GM12878 (cell line): ENCODE results near the gene ATP5F1A. TPM values are rescaled to one million over a fixed set of nuclear protein-coding genes. Genes with fewer than 3 reads are reported as not detected.

ENCODE experiments used
- ATAC-seq: fragments of 200-7000 bp; cut with Tn5 transposase; 3 replicates; pipeline ENCODE4 v1.9.1; 2020; ENCODE audit warnings: mild to moderate bottlenecking, moderate library complexity
- BruUV-seq: library from RNA; stranded (reverse); fragments of 400-500 nt; replicated peaks from 2 replicates; lab custom pipeline; 2021; lab: Mats Ljungman, UMichigan
- CTCF ChIA-PET: fragments of 300-600 bp; sonication (Branson Sonifier 250); formaldehyde crosslinking; extraction: SDS; loops from one replicate; lab custom pipeline; 2021; ENCODE audit warnings: inconsistent platforms; lab: Yijun Ruan, JAX
- POLR2A ChIA-PET: fragments of 350-600 bp; formaldehyde crosslinking; extraction: SDS; loops from one replicate; lab custom pipeline; 2021; ENCODE audit warnings: inconsistent platforms; lab: Charles Lee
- RAD21 ChIA-PET: fragments of 300-600 bp; sonication (Branson Sonifier 250); formaldehyde crosslinking; loops from one replicate; lab custom pipeline; 2023; ENCODE audit warnings: antibody characterized with exemption; ENCODE audit not compliant: unreplicated experiment; lab: Charles Lee
- SMC1A ChIA-PET: fragments of 300-600 bp; sonication (Branson Sonifier 250); formaldehyde crosslinking; loops from one replicate; lab custom pipeline; 2023; ENCODE audit not compliant: unreplicated experiment, uncharacterized antibody; lab: Charles Lee
- DNase-seq: peaks from one replicate; pipeline ENCODE4 v3.0.0-alpha.2; 2011; ENCODE audit warnings: low read depth, low spot score
- FAIRE-seq: peaks from 3 replicates; lab custom pipeline; 2011; peaks lifted over from hg19 to GRCh38; lab: Jason Lieb, UNC
- H2AFZ ChIP-seq: 2 replicates; pipeline ENCODE4 v1.6.0; 2011; ENCODE audit warnings: low read depth, low read length, control low read depth; ENCODE audit not compliant: control insufficient read depth
- H3K27ac ChIP-seq: 2 replicates; pipeline ENCODE4 v1.5.1; 2011; ENCODE audit warnings: control low read depth; ENCODE audit not compliant: control insufficient read depth, insufficient read depth
- H3K27me3 ChIP-seq, 2 experiments: replicated peaks in 1 of 2; 2 replicates each; pipeline versions ENCODE4 v1.6.0 to v1.6.1; 2011; ENCODE audit warnings: low read length in 1 of 2; ENCODE audit not compliant: control insufficient read depth in 2 of 2, insufficient read depth in 2 of 2
- H3K36me3 ChIP-seq, 2 experiments: 2 replicates each; pipeline ENCODE4 v1.5.1; 2011; ENCODE audit warnings: low read length in 1 of 2; ENCODE audit not compliant: control insufficient read depth in 2 of 2, insufficient read depth in 2 of 2
- H3K4me1 ChIP-seq: 2 replicates; pipeline ENCODE4 v1.6.1; 2011; ENCODE audit warnings: mild to moderate bottlenecking, low read length, moderate library complexity, mixed read lengths; ENCODE audit not compliant: control insufficient read depth, insufficient read depth
- H3K4me2 ChIP-seq: 2 replicates; pipeline ENCODE4 v1.6.0; 2011; ENCODE audit warnings: control low read depth; ENCODE audit not compliant: control insufficient read depth, insufficient read depth
- H3K4me3 ChIP-seq: fragments of 200-600 bp; sonication (generic); 2 replicates; pipeline ENCODE4 v1.5.1; 2016
- H3K79me2 ChIP-seq: 2 replicates; pipeline ENCODE4 v1.6.0; 2011; ENCODE audit warnings: low read length; ENCODE audit not compliant: control insufficient read depth, insufficient read depth
- H3K9ac ChIP-seq: 2 replicates; pipeline ENCODE4 v1.8.0; 2011; ENCODE audit warnings: low read length, control low read depth, mixed read lengths; ENCODE audit not compliant: control insufficient read depth, insufficient read depth
- H3K9me3 ChIP-seq: replicated peaks from 3 replicates; pipeline ENCODE4 v1.5.1; 2011; ENCODE audit warnings: mild to moderate bottlenecking, low read length; ENCODE audit not compliant: control insufficient read depth, insufficient read depth
- H4K20me1 ChIP-seq: 2 replicates; pipeline ENCODE4 v1.6.0; 2011; ENCODE audit not compliant: control insufficient read depth, insufficient read depth
- BHLHE40 ChIP-seq, 2 experiments: fragments of 450-650 bp in 1 of 2; IDR thresholded peaks; 2 replicates each; pipeline ENCODE4 v1.6.1; 2011 to 2017; ENCODE audit warnings: low read depth in 2 of 2, borderline replicate concordance in 1 of 2, improper control_type of control experiment in 1 of 2, low read length in 1 of 2, mild to moderate bottlenecking in 1 of 2
- NBN ChIP-seq: fragments of 450-650 bp; IDR thresholded peaks from 2 replicates; pipeline ENCODE4 v1.6.1; 2016
- POLR2A ChIP-seq: IDR thresholded peaks from 2 replicates; pipeline ENCODE4 v1.6.1; 2011; ENCODE audit warnings: low read depth, mild to moderate bottlenecking, low read length
- POLR2AphosphoS5 ChIP-seq: IDR thresholded peaks from 2 replicates; pipeline ENCODE4 v1.6.1; 2011; ENCODE audit warnings: mild to moderate bottlenecking, low read length, inconsistent platforms
- ZNF384 ChIP-seq: IDR thresholded peaks from 2 replicates; pipeline ENCODE4 v1.6.1; 2012; ENCODE audit warnings: low read depth, mild to moderate bottlenecking, low read length, improper control_type of control experiment, borderline replicate concordance
- WGBS: methylation state at CpG from one replicate; pipeline ENCODE4 v1.1.6; 2016; ENCODE audit warnings: low lambda C conversion rate; ENCODE audit not compliant: insufficient replicate concordance, insufficient coverage; ENCODE audit errors: missing lambda C conversion rate; 5-methylcytosine and 5-hydroxymethylcytosine counted together
- in situ Hi-C: fragments of 300-500 bp; cut with MboI; formaldehyde crosslinking; loops from 9 replicates; pipeline ENCODE4 v1.14.3; 2018; ENCODE audit warnings: mixed read lengths
- intact Hi-C: fragments of 100-400 bp; cut with micrococcal nuclease; formaldehyde crosslinking; loops from one replicate; pipeline ENCODE4 v1.14.2; 2022; ENCODE audit not compliant: unreplicated experiment
- polyA plus RNA-seq, 11 experiments: library from polyadenylated mRNA; depleted of rRNA in 4 of 11; unstranded in 6 of 11; stranded (reverse) in 5 of 11; fragments of >200 nt; fragmentation: Nextera tagmentation in 4 of 11; fragmentation: Illumina TruSeq in 1 of 11; extraction: Ambion mirVana in 4 of 11; extraction: Trizol in 1 of 11; gene quantifications; 1 replicate in 1 of 11; 2 replicates in 10 of 11; pipeline versions ENCODE4 v1.2.1 to v1.2.3, GENCODE V29; 2011 to 2016; ENCODE audit warnings: inconsistent platforms in 2 of 11, missing spikeins in 2 of 11, low read depth in 1 of 11
- total RNA-seq, 4 experiments: library from RNA; depleted of rRNA in 3 of 4; stranded (reverse); fragments of >200 nt in 3 of 4; fragmentation: Illumina TruSeq in 1 of 4; extraction: Trizol in 1 of 4; gene quantifications; 2 replicates each; pipeline versions ENCODE4 v1.2.1 to v1.2.3, GENCODE V29; 2013 to 2021
- TF ChIP-seq, protein P1 (sequence below): IDR thresholded peaks from 2 replicates; pipeline ENCODE4 v1.6.1; 2011; ENCODE audit warnings: borderline replicate concordance, low read depth, mild to moderate bottlenecking, moderate library complexity, mixed read lengths, low read length; ENCODE audit not compliant: insufficient read depth; ENCODE audit errors: extremely low read length

Gene ATP5F1A
- total and polyA plus RNA-seq, 10 of the 15 experiments (the other 5 are each of a cell fraction or from before 2014, with no cell fraction given) = 592 to 1,161 (median 723) TPM

DNA sequence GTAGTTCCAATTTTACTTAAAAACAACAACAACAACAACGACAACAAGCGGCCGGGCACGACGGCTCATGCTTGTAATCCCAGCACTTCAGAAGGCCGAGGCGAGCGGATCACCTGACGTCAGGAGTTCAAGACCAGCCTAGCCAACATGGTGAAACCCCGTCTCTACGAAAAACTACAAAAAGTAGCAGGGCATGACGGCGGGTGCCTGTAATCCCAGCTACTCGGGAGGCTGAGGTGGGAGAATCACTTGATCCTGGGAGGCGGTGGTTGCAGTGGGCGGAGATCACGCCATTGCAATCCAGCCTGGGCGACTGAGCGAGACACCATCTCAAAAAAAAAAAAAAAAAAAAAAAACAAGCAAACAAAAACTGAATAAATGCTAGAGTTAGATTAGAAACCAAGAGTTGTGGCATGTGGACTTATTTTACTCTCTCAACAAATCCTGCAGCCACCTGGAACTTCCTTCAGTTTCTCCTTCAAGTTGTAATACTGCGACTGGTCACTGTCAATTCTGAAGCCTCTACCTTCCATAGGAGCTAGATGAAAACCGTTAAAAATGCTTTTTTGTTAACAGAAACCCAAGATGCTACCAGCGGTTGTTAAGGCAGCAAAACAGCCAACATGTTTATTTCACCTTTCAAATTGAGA, 1.3 kb downstream of the ATP5F1A start:
- peaks cover 2% of the 10 kb centered on the region; the same call in 1 of the 2 replicates for H4K20me1 ChIP-seq
- H3K27ac ChIP-seq = peak overlapping the region; percentile 89
- DNase-seq (no peak), FAIRE-seq (no peak), ATAC-seq (peak; percentile 41)
- H3K79me2 ChIP-seq = peaks cover 55% of the 10 kb centered on the region
- peak; percentile 24; the same call in 1 of the 2 replicates for TF ChIP-seq ZNF384
- TF ChIP-seq, protein P1, sequence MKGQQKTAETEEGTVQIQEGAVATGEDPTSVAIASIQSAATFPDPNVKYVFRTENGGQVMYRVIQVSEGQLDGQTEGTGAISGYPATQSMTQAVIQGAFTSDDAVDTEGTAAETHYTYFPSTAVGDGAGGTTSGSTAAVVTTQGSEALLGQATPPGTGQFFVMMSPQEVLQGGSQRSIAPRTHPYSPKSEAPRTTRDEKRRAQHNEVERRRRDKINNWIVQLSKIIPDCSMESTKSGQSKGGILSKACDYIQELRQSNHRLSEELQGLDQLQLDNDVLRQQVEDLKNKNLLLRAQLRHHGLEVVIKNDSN = no peak
- peak in 1 of 2 experiments; percentile 5; a peak in 1 of 4 replicates for TF ChIP-seq BHLHE40 (IDR thresholded peaks at IDR 0.05; ENCODE audit: borderline replicate concordance in 1 of 2, low read depth in 2 of 2, low read length in 1 of 2)
- 0 out of 2 replicates have a peak, but pooled peaks have one; percentile 63 for TF ChIP-seq NBN
- 0 out of 2 replicates have a peak, but pooled peaks have one; percentile 18 for TF ChIP-seq POLR2A
- TF ChIP-seq POLR2AphosphoS5 = 0 out of 2 replicates have a peak, but pooled peaks have one; percentile 15
- CTCF ChIA-PET = interaction anchor here (0.6 to 1.2 kb wide), 3 partner anchors 23 to 752 kb away, joined by 4 read pairs; no protein-coding TSS in a partner anchor
- RAD21 ChIA-PET = interaction anchor here (0.6 to 1.3 kb wide), 3 partner anchors 23 to 218 kb away, joined by 3 to 5 read pairs (median 4); no protein-coding TSS in a partner anchor
- SMC1A ChIA-PET = interaction anchor here (0.6 to 1.6 kb wide), 4 partner anchors 17 to 205 kb away, joined by 3 to 6 read pairs (median 4); a partner anchor contains a TSS
- BruUV-seq = TSS peak; percentile 79
- H3K9me3 ChIP-seq = no peaks in the 10 kb centered on the region; the same call in 2 of the 3 replicates
- POLR2A ChIA-PET = interaction anchor here (0.6 to 2.4 kb wide), 8 partner anchors 10 to 1255 kb away, joined by 3 to 9 read pairs (median 3); no protein-coding TSS in a partner anchor
- H2AFZ ChIP-seq = no peak overlapping the region
- no peaks in the 10 kb centered on the region for H3K27me3 ChIP-seq
- 6% methylated on average over 22 of the region's 22 CpGs for WGBS
- no peaks in the 10 kb centered on the region; the same call in 1 of the 2 replicates for H3K4me1 ChIP-seq
- in situ Hi-C loops (no loop called here), intact Hi-C loops (no loop called here)
- peak overlapping the region; percentile 69 for H3K9ac ChIP-seq
- H3K36me3 ChIP-seq = peaks cover 0 to 18% of the 10 kb centered on the region in 2 experiments; a peak in 2 of 4 replicates
- H3K4me3 ChIP-seq = peak overlapping the region; percentile 77
- H3K4me2 ChIP-seq = peak overlapping the region; percentile 66
